ENCODE data around the gene ASTL.

The ASTL gene

DNA sequence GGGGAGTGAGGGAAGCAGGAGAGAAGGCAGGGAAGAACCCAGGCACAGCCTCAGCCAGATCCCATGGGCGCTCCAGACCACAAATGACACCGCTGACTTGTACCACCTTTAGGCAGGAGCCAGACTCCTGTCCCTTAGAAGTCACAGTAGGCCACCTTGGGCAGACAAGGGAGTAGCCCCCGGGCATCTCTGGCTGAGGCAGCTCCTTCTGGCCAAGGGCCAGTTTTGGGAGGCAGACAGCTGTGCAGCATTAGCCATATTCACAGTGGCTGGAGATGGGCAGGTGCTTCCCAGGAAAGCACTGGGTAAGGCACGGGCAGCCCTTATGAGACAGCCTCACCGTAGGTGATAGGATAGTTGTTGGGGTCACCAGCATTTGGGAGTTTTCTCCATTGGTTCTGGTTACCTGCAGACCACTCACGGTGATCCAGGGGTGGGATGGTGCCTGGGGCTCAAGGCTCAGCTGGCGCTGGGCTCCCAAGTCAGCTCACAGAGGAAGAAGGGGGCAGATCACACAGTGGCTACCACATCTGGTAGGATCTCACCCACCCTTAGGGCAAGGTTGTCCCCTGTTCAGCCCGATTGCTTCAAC is 2.1 kb downstream of the ASTL start:
- in situ Hi-C loops (cut with MboI; ENCODE audit: low sequenced_read_pairs, unreplicated experiment): loop anchor here (5.0 kb wide), 1 partner anchor 36 kb away; no protein-coding TSS in a partner anchor
- TF ChIP-seq, protein P1, sequence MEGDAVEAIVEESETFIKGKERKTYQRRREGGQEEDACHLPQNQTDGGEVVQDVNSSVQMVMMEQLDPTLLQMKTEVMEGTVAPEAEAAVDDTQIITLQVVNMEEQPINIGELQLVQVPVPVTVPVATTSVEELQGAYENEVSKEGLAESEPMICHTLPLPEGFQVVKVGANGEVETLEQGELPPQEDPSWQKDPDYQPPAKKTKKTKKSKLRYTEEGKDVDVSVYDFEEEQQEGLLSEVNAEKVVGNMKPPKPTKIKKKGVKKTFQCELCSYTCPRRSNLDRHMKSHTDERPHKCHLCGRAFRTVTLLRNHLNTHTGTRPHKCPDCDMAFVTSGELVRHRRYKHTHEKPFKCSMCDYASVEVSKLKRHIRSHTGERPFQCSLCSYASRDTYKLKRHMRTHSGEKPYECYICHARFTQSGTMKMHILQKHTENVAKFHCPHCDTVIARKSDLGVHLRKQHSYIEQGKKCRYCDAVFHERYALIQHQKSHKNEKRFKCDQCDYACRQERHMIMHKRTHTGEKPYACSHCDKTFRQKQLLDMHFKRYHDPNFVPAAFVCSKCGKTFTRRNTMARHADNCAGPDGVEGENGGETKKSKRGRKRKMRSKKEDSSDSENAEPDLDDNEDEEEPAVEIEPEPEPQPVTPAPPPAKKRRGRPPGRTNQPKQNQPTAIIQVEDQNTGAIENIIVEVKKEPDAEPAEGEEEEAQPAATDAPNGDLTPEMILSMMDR (IDR thresholded peaks at IDR 0.05; ENCODE audit: borderline replicate concordance, control extremely low read depth, extremely low read depth, insufficient read depth, missing control alignments): no peak
- no peak for DNase-seq (ENCODE audit: low spot score)

DNA sequence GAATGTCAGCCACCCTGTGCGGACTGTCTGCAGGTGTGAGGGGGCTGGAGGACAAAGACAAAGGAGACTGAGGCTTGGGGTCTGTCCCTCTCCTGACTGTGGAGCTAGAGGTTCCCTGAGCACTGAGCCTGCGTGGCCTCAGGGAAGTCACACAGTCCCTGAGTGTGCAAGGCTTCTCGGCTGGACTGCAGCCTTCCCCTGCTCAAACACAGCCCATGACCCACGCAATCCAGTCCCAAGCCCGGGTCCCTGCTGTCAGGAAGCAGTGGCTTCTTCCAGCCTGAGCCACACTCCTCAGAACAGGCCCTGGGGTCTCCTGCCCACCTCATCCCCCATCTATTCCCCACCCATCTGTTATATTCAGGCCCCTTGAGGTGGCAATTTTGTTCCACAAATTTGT is 2.7 kb downstream of the ASTL start:
- in situ Hi-C loops (cut with MboI; ENCODE audit: low sequenced_read_pairs, unreplicated experiment): loop anchor here (5.0 kb wide), 1 partner anchor 37 kb away; no protein-coding TSS in a partner anchor
- no peak for DNase-seq (ENCODE audit: low spot score)
- TF ChIP-seq, protein P1 (IDR thresholded peaks at IDR 0.05; ENCODE audit: borderline replicate concordance, control extremely low read depth, extremely low read depth, insufficient read depth, missing control alignments): no peak

DNA sequence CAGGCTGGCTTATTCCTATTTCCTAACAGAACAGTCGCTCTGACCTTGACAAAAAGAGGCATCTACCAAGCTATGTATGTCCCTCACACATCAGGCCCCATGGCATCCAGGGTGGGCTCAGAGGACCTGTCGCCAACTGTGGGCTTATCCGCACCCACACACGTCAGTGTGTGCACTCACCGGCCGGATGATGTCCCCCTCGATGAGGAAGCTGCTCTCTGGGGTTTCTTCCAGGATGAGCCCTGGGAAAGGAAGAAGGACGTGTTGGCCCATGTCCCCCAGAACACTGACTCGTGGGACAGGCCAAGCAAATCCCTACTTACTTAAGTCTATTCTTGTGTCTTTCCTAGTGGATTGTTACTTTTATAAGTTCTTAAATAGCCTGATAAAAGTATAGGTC is 3.1 kb downstream of the ASTL start:
- in situ Hi-C loops (cut with MboI; ENCODE audit: low sequenced_read_pairs, unreplicated experiment): loop anchor here (5.0 kb wide), 1 partner anchor 37 kb away; no protein-coding TSS in a partner anchor
- TF ChIP-seq, protein P1 (IDR thresholded peaks at IDR 0.05; ENCODE audit: borderline replicate concordance, control extremely low read depth, extremely low read depth, insufficient read depth, missing control alignments): no peak
- DNase-seq (ENCODE audit: low spot score): no peak

DNA sequence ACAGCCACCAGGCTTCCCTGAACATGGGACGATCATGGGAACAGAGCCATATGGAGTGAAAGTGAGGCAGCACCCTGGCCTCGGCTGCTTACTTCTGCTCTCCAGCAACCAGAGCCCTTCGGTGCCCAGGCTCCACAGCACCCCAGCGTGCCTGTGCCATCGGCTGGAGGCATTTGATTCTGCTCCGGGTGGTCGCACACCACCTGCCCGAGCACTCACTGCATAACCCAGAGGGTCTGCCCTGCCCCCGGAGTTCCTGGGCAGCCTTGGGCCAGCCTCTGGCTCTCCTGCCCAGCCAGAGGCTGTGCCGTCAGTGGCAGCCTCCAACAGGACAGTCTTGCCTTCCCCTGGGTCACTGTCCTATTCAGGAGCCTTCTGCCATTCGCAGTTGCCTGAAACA is 3.9 kb downstream of the ASTL start:
- no peak for DNase-seq (ENCODE audit: low spot score)
- in situ Hi-C loops (cut with MboI; ENCODE audit: low sequenced_read_pairs, unreplicated experiment): loop anchor here (5.0 kb wide), 1 partner anchor 128 kb away; no protein-coding TSS in a partner anchor
- TF ChIP-seq, protein P1 (IDR thresholded peaks at IDR 0.05; ENCODE audit: borderline replicate concordance, control extremely low read depth, extremely low read depth, insufficient read depth, missing control alignments): no peak

DNA sequence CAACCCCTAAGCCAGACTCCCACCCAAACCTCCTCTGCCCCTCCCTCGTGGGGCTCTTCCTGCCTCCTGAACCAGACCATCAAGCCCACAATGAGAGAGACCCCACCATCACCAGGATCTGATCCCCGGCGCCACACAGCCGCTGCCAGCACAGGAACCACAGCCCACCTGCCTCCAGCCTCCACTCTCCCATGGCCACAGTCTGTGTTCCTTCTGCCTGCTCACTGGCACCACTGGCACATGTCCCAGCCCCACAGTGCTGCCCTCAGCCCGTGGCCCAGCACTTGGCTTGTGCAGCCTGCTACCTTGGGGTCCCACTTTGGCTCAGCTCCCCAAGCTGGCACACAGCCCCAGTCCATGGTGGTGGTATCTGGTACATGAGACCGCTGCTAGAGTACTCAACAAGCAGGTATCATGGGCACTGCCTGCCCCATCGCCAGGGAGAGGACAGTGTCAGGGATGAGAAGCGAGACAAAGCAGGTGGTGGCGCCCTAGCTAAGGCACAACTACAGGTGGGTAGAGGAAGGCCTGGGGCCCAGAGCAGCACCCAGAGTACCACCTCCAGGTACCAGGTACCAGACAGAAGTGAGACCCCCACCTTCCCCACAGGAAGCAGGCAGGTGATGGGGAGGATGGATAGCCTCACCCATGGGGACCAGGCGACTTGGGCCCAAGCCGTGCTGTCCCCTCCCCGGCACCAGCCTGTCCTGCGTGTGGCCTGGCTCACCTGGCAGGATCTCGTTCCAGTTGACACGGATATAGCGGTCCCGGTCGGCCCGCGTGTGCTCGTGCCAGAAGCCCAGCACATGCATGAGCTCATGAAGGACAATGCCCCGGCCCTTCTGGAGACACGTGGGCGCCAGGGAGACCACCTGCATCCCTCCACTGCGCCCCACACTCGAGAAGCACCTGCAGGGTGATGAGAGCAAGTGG is 6.2 kb downstream of the ASTL start:
- in situ Hi-C loops (cut with MboI; ENCODE audit: low sequenced_read_pairs, unreplicated experiment): loop anchor here (5.0 kb wide), 1 partner anchor 130 kb away; no protein-coding TSS in a partner anchor
- no peak for DNase-seq (ENCODE audit: low spot score)
- TF ChIP-seq, protein P1 (IDR thresholded peaks at IDR 0.05; ENCODE audit: borderline replicate concordance, control extremely low read depth, extremely low read depth, insufficient read depth, missing control alignments): no peak

DNA sequence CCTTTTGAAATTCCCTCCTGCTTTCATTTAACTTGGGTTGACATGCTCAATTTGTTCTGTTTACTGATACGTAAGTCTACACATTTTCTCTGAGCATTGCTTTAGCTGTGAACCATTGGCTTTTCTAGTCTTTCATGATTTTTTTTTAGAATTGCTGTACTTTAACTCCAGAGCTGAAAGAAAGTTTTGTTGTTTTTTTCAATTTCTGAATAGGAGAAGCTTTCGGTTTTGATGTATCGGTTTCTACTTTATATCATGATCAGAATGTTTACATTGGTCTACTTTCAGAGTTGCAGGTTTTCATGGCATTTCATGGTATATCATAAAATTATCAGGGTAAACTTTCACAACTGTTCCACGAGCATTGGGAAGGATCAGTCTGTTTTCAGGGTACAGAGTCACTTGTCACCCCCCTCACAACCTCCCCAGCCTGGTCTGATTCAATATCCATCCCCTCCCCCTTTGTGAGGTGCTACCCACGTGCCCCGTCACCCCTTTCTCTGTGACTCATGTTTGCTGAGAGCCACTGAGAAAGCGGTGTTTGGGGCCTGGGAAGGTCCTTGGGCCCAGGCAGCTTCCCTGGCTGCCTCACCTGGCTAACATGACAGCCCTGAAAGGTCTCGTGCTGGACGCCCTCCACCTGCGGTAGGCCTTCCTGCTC is 7.0 kb downstream of the ASTL start:
- in situ Hi-C loops (cut with MboI; ENCODE audit: low sequenced_read_pairs, unreplicated experiment): loop anchor here (5.0 kb wide), 1 partner anchor 131 kb away; no protein-coding TSS in a partner anchor
- DNase-seq (ENCODE audit: low spot score): no peak
- TF ChIP-seq, protein P1 (IDR thresholded peaks at IDR 0.05; ENCODE audit: borderline replicate concordance, control extremely low read depth, extremely low read depth, insufficient read depth, missing control alignments): no peak
